GM19463 (cell line): ENCODE data around the gene LENEP.

Source experiments
- ATAC-seq: cut with Tn5 transposase; IDR thresholded peaks from one replicate; pipeline ENCODE4 v1.9.1; 2021; ENCODE audit warnings: mild to moderate bottlenecking, moderate library complexity; ENCODE audit not compliant: unreplicated experiment

LENEP gene, protein sequence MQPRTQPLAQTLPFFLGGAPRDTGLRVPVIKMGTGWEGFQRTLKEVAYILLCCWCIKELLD

DNA sequence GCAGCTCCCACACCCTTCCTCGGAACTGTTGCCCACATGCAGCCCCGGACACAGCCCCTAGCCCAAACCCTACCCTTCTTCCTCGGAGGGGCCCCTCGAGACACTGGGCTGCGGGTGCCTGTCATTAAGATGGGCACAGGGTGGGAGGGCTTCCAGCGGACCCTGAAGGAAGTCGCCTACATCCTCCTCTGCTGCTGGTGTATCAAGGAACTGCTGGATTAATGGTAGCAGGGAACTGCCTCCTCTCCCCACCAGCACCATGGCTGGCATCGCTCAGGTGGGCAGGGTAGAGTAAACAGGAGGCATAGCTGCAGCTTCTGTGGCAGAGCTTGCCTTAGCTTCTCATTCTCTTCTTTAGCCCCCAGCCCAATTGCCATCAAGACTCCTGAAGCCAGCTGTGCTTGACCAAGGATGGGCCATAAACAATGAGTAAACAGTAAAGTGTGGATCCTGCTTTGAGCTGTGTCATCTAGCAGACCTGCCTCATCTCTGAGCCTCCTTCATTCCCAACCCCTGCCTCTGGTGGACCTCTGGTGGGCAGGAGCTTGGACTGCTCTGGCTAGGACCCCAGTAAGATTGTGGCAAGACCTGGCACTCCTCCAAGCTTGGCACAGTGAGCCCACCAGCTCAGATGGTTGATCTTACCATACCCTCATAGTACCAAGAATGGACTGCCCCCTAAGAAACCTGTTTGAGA lies at the start of gene LENEP:
TSS of gene LENEP (plus strand) at position 15 of the 697 bp plus-strand sequence. CDS start at position 37, 22 bp downstream.
- ATAC-seq = no peak

- no peak for ATAC-seq
Observed at GRCh38 chr1:154943649-154944400, 49.6 kb upstream of the LENEP start.

DNA sequence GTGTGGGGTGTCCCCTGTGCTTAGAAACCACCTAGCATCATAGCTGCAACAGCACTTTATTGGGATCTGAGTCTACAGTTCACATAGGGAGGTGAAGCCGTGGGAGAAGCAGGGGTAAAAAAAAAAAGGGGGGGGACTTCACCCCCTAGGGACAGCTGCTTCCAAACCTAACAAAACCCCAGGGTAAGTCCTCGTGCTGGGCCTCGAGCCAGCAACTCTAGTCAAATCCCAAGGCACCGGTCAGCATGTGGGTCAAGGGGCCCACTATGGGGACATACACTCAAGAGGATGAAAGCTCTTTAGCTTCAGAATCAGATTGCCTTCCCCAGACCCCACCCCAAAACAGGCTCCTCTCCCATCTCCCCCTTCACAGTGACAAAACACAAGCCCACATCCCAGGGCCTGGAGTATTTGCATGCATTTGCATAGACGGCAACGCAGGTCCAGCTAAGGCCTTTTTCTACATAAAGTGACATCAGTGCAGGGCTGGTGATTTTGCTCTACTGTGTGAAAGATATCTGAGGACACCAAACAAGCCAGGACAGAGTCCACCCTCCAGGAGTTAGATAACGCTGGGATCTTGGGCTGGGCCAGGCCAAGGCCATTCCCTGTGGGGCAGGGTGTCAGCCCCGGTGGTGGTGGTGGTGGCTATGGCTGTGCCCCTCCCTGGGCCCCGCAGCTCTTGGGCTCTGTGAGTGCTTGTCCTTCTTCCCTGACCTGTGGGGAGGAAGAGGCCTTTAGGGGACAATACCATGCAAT lies 48.8 kb upstream of the LENEP start:
- no peak for ATAC-seq

DNA sequence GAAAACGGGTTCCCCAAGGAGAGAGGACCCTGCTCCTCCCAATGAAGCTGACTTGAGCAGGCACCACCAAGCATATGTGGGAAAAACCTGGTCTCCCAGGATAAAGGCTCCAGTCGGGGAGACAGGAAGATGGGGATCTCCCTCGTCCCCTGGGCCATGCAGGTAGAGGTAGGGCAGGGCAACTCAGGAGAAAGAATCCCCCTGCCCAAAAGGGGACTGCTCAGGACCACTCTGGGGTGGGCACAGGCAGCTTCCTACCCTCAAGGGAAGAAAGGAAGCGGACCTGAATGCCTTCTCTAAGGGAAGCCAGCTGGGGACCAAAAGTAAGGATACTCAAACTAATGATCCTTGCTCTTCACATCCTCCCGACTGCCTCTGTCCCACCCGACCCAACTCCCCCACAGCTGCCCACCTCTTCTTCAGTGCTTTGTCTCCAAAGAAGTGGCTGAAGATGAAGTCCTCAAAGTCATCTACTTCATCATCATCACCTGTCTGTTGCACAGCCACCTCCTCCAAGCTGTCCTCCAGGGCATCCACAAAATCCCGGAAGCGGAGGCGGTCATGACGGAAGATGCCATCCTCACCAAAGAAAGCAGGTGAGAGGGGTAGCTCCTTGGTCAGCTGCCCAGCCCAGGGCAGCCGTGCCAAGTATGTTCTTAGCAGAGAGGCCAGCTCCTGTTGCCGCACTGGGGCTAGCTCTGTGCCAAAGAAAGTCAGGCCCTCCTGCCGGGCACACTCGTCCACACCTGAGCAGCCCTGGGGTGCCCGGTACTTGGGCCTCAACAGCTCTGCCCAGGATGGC lies 48.0 kb upstream of the LENEP start:
- no peak for ATAC-seq

GRCh38 chr1:154945962-154946850 lies 47.2 kb upstream of the LENEP start:
- no peak for ATAC-seq

GRCh38 chr1:154948079-154948478 lies 45.3 kb upstream of the LENEP start:
- ATAC-seq = no peak

GRCh38 chr1:154951901-154952657 lies 41.3 kb upstream of the LENEP start:
- ATAC-seq = no peak

- ATAC-seq = no peak
Observed at GRCh38 chr1:154952664-154953063, 40.7 kb upstream of the LENEP start.

DNA sequence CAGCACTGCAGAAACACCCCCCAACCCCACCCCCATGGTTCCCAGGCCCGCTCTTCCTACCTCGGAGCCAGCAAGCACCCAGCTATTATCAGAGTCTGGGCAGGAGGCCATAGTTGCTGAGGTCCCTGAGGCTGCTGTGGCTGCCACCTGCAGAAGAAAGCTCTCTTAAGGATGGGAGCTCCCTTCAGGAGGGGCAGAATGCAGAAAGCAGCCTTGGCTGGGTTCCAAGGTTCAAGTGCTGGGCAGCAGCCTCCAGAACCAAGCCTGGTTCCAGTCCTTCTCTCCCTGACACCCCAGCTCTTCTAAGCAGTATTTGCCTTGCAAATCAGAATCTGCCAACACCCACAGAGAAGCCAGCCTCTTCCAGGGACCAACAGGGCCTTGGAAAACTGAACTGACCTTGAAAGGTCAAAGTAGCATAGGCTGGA lies 39.8 kb upstream of the LENEP start:
- no peak for ATAC-seq

DNA sequence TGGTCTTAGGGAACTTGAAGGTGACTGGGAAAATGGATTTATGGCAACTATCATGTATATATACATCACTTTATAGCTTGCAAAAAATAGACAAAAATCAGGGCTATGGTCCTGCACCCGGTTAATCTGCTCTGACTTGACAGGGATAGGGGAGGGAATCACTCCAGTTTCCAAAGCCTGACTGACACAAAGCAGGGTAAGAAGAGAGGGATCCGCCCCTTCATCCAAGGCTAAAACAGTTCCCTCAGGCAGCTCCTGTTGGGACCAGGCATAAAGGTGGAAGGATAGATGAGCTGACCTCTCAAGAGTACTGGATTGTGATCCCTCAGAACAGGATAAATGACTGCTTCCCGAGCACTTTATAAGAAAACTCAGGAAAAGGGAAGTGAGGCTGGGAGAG lies 38.8 kb upstream of the LENEP start:
- ATAC-seq = no peak

- ATAC-seq = peak; percentile 75
Observed at GRCh38 chr1:154955039-154955717, 38.2 kb upstream of the LENEP start.

GRCh38 chr1:154955718-154956543 lies 37.5 kb upstream of the LENEP start, which contains the start of gene PBXIP1:
PBXIP1 (minus strand) TSS chr1:154956099; CDS start chr1:154953721, 2,378 bp downstream.
- ATAC-seq = peak; percentile 64

GRCh38 chr1:154956544-154956941 lies 36.8 kb upstream of the LENEP start:
- ATAC-seq = no peak

DNA sequence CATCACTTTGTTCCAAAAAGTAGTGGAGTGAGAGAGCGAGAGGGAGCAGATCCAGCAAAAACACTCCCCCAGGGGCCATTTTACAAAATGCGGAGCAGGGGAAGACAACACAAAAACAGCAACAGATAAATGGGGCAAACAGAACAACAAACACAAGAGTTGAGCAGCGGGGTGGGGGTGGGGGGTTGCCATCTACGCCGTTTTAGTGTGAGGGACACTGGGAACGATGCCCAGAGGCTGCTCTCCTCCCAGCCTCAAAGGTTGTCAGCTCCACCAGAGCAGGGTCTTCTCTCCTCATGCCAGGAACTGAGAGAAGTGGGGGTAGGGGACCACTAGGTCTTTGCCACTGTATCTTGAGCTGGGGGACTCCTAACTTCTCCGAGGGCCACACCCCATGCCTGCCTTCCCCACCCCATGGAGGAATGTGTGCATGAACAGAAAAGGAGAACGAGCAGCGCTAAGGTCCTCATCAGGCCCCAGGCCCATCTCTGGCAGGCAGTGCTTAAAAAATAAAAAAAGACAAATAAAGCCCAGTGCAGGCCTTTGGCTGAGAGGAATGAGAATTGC lies 36.2 kb upstream of the LENEP start:
- ATAC-seq = no peak

DNA sequence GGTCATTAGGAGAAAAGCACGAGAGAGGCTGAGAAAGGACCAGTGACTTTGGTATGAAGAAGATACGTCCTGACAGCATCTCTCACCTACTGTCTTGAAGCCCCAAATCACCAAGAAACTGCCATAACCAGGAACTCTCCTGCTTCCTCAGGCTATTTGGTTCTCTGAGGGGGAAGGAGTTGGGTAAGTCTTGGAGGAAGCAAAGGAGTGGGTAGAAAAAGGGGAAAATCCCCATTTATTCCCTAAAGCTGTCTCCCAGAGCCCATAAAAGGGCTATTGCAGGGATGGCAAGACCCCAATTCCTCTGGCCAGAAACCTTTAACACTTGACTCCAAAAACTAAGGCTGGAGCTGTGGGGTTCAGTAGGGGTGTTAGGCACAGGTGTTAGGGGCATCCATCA lies 35.4 kb upstream of the LENEP start:
- ATAC-seq = no peak

DNA sequence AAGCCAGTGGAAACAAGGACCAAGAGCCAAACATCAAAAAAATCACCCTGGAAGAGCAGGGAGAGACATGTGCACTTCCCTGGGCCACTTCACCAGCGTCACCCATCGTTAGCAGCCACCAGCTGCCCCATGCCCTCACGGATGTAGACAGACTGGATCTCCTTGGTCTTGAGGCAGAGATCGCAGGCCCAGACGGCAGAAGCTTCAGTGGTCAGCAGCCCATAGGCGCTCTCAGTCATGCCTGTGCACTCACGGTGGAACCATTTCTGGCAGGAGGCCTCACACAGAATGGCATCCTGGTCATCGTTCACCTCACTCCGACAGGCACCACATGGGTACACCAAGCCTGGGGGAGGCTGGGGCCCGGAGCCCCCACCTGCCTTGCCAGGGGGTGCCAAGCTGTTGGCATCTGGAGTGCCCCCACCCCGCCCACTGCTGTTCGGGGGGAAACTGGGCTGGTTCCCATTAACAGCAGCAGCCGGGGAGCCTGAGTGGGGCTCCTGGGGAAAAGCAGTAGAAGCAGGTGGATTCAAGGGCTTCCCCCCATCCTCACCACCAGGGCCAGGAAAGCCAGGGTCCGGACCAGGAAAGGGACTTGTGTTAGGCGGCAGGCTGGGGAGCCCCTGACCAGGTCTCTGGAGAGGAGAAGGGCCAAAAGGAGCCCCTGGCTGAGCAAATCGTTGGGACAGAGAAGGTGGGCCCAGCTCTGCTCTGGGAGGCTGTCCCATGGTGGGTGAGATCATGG lies 34.5 kb upstream of the LENEP start:
- no peak for ATAC-seq
